ENCODE results near the gene EPHB2. TPM values are rescaled to one million over a fixed set of nuclear protein-coding genes. Genes with fewer than 3 reads are reported as not detected.

EPHB2 gene
- total and polyA plus RNA-seq, 11 donors, result 0.11 to 6.3 (median 0.70) TPM

GRCh38 chr1:22821027-22821426 lies 110.4 kb downstream of the EPHB2 start:
- Histone ChIP-seq H3K27me3 (no peaks in the 10 kb centered on the region), H3K4me3 (no peak overlapping the region), H3K9me3 (no peaks in the 10 kb centered on the region), H3K36me3 (no peaks in the 10 kb centered on the region), H3K27ac (no peak overlapping the region), H3K4me1 (peaks cover 0 to 3% (median 0%) of the 10 kb centered on the region in 12 donors)
- intact Hi-C loops (cut with DNase I), result no loop called here
- ATAC-seq (no peak), DNase-seq (no peak)
- 35 to 65% (median 57%) methylated on average over 5 of the region's 5 CpGs for WGBS, 4 donors
- TF ChIP-seq POLR2A (IDR thresholded peaks at IDR 0.05), result no peak
- TF ChIP-seq, protein P1, sequence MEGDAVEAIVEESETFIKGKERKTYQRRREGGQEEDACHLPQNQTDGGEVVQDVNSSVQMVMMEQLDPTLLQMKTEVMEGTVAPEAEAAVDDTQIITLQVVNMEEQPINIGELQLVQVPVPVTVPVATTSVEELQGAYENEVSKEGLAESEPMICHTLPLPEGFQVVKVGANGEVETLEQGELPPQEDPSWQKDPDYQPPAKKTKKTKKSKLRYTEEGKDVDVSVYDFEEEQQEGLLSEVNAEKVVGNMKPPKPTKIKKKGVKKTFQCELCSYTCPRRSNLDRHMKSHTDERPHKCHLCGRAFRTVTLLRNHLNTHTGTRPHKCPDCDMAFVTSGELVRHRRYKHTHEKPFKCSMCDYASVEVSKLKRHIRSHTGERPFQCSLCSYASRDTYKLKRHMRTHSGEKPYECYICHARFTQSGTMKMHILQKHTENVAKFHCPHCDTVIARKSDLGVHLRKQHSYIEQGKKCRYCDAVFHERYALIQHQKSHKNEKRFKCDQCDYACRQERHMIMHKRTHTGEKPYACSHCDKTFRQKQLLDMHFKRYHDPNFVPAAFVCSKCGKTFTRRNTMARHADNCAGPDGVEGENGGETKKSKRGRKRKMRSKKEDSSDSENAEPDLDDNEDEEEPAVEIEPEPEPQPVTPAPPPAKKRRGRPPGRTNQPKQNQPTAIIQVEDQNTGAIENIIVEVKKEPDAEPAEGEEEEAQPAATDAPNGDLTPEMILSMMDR (IDR thresholded peaks at IDR 0.05), result no peak

DNA sequence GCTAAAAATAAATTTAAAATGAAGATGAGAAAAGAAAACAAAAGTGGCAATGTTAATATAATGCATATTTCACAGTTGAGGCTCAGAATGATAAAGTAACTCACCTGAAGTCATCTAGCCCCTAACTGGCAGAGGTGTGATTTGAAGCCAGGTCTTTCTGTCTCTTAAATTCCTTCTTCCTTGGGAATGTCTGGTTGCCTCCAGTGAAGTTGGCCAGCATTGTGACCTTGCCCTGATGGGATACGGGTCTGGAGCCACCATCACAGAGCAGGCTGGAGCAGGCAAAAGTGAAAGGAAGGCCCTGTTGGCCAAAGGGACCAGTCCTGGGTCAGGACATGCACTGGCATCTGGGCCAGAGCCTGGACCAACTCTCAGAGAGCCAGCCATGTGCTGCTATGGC lies 111.7 kb downstream of the EPHB2 start:
- 87 to 92% (median 90%) methylated on average over 1 of the region's 1 CpG for WGBS, 4 donors
- no peaks in the 10 kb centered on the region for H3K27me3 ChIP-seq
- no peaks in the 10 kb centered on the region for H3K9me3 ChIP-seq
- DNase-seq (peak in 1 of 5 donors; percentile 14), ATAC-seq (no peak)
- TF ChIP-seq, protein P1 (IDR thresholded peaks at IDR 0.05), result no peak
- no peak for TF ChIP-seq POLR2A (IDR thresholded peaks at IDR 0.05)
- H3K4me1 ChIP-seq, result peaks cover 0 to 14% (median 11%) of the 10 kb centered on the region in 12 donors
- no peak overlapping the region for H3K4me3 ChIP-seq
- no peaks in the 10 kb centered on the region for H3K36me3 ChIP-seq
- intact Hi-C loops (cut with DNase I), result no loop called here
- H3K27ac ChIP-seq, result no peak overlapping the region

DNA sequence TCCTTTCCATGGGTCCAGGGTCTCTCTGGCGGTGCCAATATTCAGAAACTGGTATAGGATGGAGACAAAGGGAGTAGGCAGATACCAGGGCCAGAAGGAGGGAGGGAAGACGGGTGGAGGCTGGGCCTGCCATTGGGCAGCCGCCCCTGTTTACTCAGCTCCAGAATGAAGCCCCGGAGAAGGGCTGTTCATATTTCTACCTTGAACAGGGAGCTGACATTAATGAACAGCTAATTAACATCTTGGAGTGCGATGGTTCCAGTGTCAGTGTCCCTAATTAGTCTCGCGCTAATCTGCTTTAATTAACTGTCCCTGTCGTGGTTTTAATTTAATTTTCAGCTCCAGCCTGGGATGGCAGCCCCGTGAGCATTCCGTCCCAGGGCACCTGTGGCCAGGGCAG lies 113.8 kb downstream of the EPHB2 start:
- no peak overlapping the region for H3K27ac ChIP-seq
- no peaks in the 10 kb centered on the region for H3K9me3 ChIP-seq
- intact Hi-C loops (cut with DNase I), result no loop called here
- DNase-seq (peak in 1 of 5 donors; percentile 6), ATAC-seq (no peak)
- H3K36me3 ChIP-seq, result no peaks in the 10 kb centered on the region
- 86 to 92% (median 89%) methylated on average over 10 of the region's 10 CpGs for WGBS, 4 donors
- H3K27me3 ChIP-seq, result no peaks in the 10 kb centered on the region
- H3K4me1 ChIP-seq, result peaks cover 0 to 32% (median 18%) of the 10 kb centered on the region in 12 donors
- H3K4me3 ChIP-seq, result no peak overlapping the region
- TF ChIP-seq POLR2A (IDR thresholded peaks at IDR 0.05), result no peak
- TF ChIP-seq, protein P1 (IDR thresholded peaks at IDR 0.05), result no peak

GRCh38 chr1:22824975-22825374 lies 114.3 kb downstream of the EPHB2 start:
- Histone ChIP-seq H3K4me3 (no peak overlapping the region), H3K9me3 (no peaks in the 10 kb centered on the region), H3K4me1 (peaks cover 0 to 32% (median 18%) of the 10 kb centered on the region in 12 donors), H3K36me3 (no peaks in the 10 kb centered on the region), H3K27ac (no peak overlapping the region), H3K27me3 (no peaks in the 10 kb centered on the region)
- intact Hi-C loops (cut with DNase I), result loop anchor here in 1 of 10 donors (5.0 kb wide), 1 partner anchor 62 kb away; no protein-coding TSS in a partner anchor
- TF ChIP-seq POLR2A (IDR thresholded peaks at IDR 0.05), result no peak
- TF ChIP-seq, protein P1 (IDR thresholded peaks at IDR 0.05), result no peak
- DNase-seq (no peak), ATAC-seq (no peak)
- 86 to 93% (median 90%) methylated on average over 5 of the region's 5 CpGs for WGBS, 4 donors
